HG02973 (cell line): ENCODE data around the gene MRGPRF.
"Not testable (repeated sequence)": the region's sequence is repeated elsewhere in the genome, so short reads cannot be mapped to it uniquely, and the experiment has no call there.

Experiments
- ATAC-seq: cut with Tn5 transposase; IDR thresholded peaks from one replicate; pipeline ENCODE4 v1.9.1; 2021; ENCODE audit warnings: moderate library complexity; ENCODE audit not compliant: unreplicated experiment

Gene MRGPRF

GRCh38 chr11:69004411-69005182 lies 8.4 kb downstream of the MRGPRF start:
- ATAC-seq, result no peak

- ATAC-seq, result no peak
Measured at GRCh38 chr11:69003866-69004367, 9.1 kb downstream of the MRGPRF start.

GRCh38 chr11:69003301-69003865 lies 9.7 kb downstream of the MRGPRF start:
- ATAC-seq, result no peak

GRCh38 chr11:69002570-69003231 lies 10.3 kb downstream of the MRGPRF start:
- ATAC-seq, result no peak

GRCh38 chr11:69002110-69002569 lies 10.9 kb downstream of the MRGPRF start:
- ATAC-seq, result no peak

GRCh38 chr11:69001243-69002081 lies 11.6 kb downstream of the MRGPRF start:
- ATAC-seq, result no peak

GRCh38 chr11:69000831-69001242 lies 12.2 kb downstream of the MRGPRF start:
- no peak for ATAC-seq

GRCh38 chr11:69000391-69000790 lies 12.7 kb downstream of the MRGPRF start:
- ATAC-seq, result no peak

GRCh38 chr11:68999748-69000355 lies 13.2 kb downstream of the MRGPRF start:
- not testable (repeated sequence) for ATAC-seq

GRCh38 chr11:68999093-68999747 lies 13.8 kb downstream of the MRGPRF start:
- no peak for ATAC-seq

GRCh38 chr11:68998390-68998911 lies 14.6 kb downstream of the MRGPRF start:
- ATAC-seq, result no peak

- no peak for ATAC-seq
Measured at GRCh38 chr11:68997995-68998348, 15.1 kb downstream of the MRGPRF start.

GRCh38 chr11:68997124-68997994 lies 15.7 kb downstream of the MRGPRF start:
- no peak for ATAC-seq

GRCh38 chr11:68996376-68997123 lies 16.5 kb downstream of the MRGPRF start:
- no peak for ATAC-seq

GRCh38 chr11:68994894-68995285 lies 18.2 kb downstream of the MRGPRF start:
- no peak for ATAC-seq

GRCh38 chr11:68994161-68994893 lies 18.7 kb downstream of the MRGPRF start:
- no peak for ATAC-seq

- no peak for ATAC-seq
Measured at GRCh38 chr11:68993546-68993945, 19.5 kb downstream of the MRGPRF start.
